Activated CD4-positive, alpha-beta T cell treated with anti-CD3 and anti-CD28 coated beads, Interleukin-2, amount 10 ng/mL, durations not matched to agents 7 days and 5 days (primary cell): ENCODE results near the gene ATG2A. TPM values are rescaled to one million over a fixed set of nuclear protein-coding genes. Genes with fewer than 3 reads are reported as not detected.

Source experiments
- CTCF ChIA-PET: fragments of 350-600 bp; sonication (Branson Sonifier 250); formaldehyde crosslinking; loops from one replicate; lab custom pipeline; 2021; ENCODE audit warnings: antibody characterized with exemption; lab: Charles Lee
- POLR2A ChIA-PET: fragments of 350-600 bp; sonication (Branson Sonifier 250); formaldehyde crosslinking; loops from one replicate; lab custom pipeline; 2021; ENCODE audit warnings: antibody characterized with exemption; lab: Charles Lee
- DNase-seq: peaks from one replicate; pipeline ENCODE4 v3.0.0-alpha.2; 2020
- H3K27ac Mint-ChIP-seq: one replicate; pipeline ENCODE4 v1.8.0; 2021; ENCODE audit warnings: mild to moderate bottlenecking, moderate library complexity, mixed read lengths
- H3K27me3 Mint-ChIP-seq: one replicate; pipeline ENCODE4 v1.8.0; 2021; ENCODE audit warnings: mixed read lengths
- H3K36me3 Mint-ChIP-seq: one replicate; pipeline ENCODE4 v1.8.0; 2021; ENCODE audit warnings: low read depth, mixed read lengths
- H3K4me1 Mint-ChIP-seq: one replicate; pipeline ENCODE4 v1.8.0; 2021; ENCODE audit warnings: mixed read lengths
- H3K4me3 Mint-ChIP-seq: one replicate; pipeline ENCODE4 v1.8.0; 2021; ENCODE audit warnings: mild to moderate bottlenecking, moderate library complexity, mixed read lengths
- H3K9me3 Mint-ChIP-seq: one replicate; pipeline ENCODE4 v1.8.0; 2021; ENCODE audit warnings: mixed read lengths
- total RNA-seq, 2 experiments: library from RNA; stranded (reverse); gene quantifications; one replicate each; pipeline ENCODE4 v1.2.3, GENCODE V29; 2021

ATG2A gene
- total RNA-seq, 2 experiments from 2014 or later: 23.0 to 25.7 TPM

DNA sequence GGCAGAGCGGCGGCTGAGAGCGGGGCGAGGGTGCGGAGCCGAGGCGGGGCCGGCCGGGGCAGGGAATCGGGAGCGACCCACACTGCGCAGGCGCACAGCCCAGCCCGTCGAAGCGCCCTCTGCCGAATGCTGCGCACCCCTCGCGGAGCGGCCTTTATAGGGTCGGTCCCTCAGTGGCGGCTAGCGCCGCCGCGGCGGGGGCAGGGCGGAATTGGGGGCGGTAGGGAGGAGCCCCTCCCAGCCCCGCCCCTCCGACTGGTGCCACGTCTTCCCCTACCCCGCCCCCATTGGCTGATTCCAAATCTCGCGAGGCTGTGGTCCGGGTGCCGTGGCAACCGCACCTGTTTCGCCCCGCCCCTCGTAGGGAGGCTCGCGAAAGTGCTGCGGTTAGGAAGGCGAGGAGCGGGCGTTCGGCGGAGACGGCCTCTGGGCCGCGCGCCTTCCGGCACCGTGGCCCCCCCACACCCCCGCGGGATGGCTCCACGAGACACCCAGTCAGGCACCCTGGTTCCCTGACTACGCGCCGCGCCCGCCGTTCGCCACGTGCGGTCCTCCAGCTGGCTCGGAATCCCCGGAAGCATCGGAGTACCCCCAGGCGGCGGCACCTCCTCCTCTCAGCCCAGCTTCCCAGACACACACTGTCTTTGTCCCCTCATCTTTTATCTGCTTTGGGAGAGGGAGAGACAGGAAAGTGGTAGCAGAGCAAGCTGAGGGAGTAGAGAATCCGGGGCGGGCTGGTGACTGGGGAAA, 38.3 kb downstream of the ATG2A start, which contains the start of gene EHD1:
Gene EHD1, minus strand, starts transcription at position 128 of the 750 bp plus-strand sequence. CDS start 157 bp downstream, outside the sequence.
- CTCF ChIA-PET: interaction anchor here (0.7 to 29.3 kb wide), 3 partner anchors 9 to 693 kb away, joined by 3 to 732 read pairs (median 6); partner anchors contain the start of genes CDC42BPG and STIP1
- POLR2A ChIA-PET: interaction anchor here (1.0 to 1.3 kb wide), 2 partner anchors 9 to 14 kb away, joined by 4 read pairs; no protein-coding TSS in a partner anchor
- peaks cover 60% of the 10 kb centered on the region for H3K4me1 Mint-ChIP-seq

DNA sequence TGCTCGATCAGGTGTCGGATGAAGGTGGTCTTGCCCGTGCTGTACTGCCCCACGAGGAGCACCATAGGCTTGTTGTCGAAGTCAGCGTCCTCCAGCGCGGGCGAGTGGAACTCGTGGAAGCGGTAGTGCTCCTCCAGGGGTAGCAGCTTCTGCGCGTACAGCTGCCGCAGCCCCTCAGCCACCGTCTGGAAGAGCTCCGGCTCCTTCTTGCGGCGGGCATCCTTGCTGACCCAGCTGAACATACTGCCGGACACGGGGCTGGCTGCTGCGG, 38.9 kb downstream of the ATG2A start:
- peak overlapping the region; percentile 93 for H3K4me3 Mint-ChIP-seq
- POLR2A ChIA-PET: interaction anchor here (1.0 to 1.3 kb wide), 2 partner anchors 10 to 14 kb away, joined by 4 read pairs; no protein-coding TSS in a partner anchor
- DNase-seq: no peak
- no peaks in the 10 kb centered on the region for H3K9me3 Mint-ChIP-seq
- CTCF ChIA-PET: interaction anchor here (29.3 kb wide), 1 partner anchor 23 kb away, joined by 732 read pairs; the partner anchor contains the start of gene CDC42BPG
- H3K4me1 Mint-ChIP-seq: peaks cover 63% of the 10 kb centered on the region
- H3K27ac Mint-ChIP-seq: peak overlapping the region; percentile 82
- H3K36me3 Mint-ChIP-seq: peaks cover 42% of the 10 kb centered on the region
- no peaks in the 10 kb centered on the region for H3K27me3 Mint-ChIP-seq

More for the DNA sequence above, 38.3 kb downstream of the ATG2A start, which contains the start of gene EHD1:
- Mint-ChIP-seq H3K27ac (peak within 1 kb of the TSS; percentile 97), H3K4me3 (peak within 1 kb of the TSS; percentile 93), H3K36me3 (peaks cover 39% of the 10 kb centered on the region), H3K9me3 (no peaks in the 10 kb centered on the region), H3K27me3 (no peaks in the 10 kb centered on the region)
- DNase-seq: peak; percentile 100

GRCh38 chr11:64877390-64878222, 39.4 kb downstream of the ATG2A start:
- DNase-seq: no peak
- H3K4me3 Mint-ChIP-seq: peak overlapping the region; percentile 93
- CTCF ChIA-PET: interaction anchor here (1.2 to 29.3 kb wide), 4 partner anchors 8 to 115 kb away, joined by 3 to 732 read pairs (median 7); partner anchors contain the start of gene CDC42BPG
- H3K4me1 Mint-ChIP-seq: peaks cover 67% of the 10 kb centered on the region
- peaks cover 47% of the 10 kb centered on the region for H3K36me3 Mint-ChIP-seq
- H3K9me3 Mint-ChIP-seq: no peaks in the 10 kb centered on the region
- no peaks in the 10 kb centered on the region for H3K27me3 Mint-ChIP-seq
- POLR2A ChIA-PET: interaction anchor here (1.0 to 1.3 kb wide), 2 partner anchors 11 to 13 kb away, joined by 4 read pairs; no protein-coding TSS in a partner anchor
- H3K27ac Mint-ChIP-seq: peak overlapping the region; percentile 82

DNA sequence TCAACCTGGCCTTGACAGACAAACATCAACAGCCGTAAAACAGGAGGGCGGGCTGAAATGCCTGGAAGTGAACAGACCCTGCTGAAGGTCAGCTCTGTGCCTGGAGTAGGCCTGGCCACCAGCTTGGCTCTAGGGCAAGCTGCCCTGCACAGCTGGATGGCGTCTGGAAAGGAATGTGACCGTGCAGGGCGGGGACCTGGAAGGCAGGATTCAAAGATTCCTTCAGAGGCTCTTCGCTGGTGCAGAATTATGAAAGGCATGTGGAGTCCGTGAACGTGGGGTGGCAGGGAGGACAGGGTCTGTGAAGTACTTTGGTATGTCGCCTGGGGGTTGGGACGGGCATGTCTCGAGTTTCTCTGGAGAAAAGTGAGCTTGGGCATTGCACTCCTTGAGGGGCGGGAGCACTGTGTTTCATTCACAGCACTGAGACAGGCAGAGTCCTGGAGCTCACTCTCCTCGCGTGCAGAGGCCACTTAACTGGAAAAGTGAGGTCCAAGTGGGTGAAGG, 40.1 kb downstream of the ATG2A start:
- POLR2A ChIA-PET: interaction anchor here (1.1 kb wide), 1 partner anchor 17 kb away, joined by 3 read pairs; no protein-coding TSS in a partner anchor
- Mint-ChIP-seq H3K4me1 (peaks cover 70% of the 10 kb centered on the region), H3K4me3 (peak overlapping the region; percentile 93), H3K9me3 (no peaks in the 10 kb centered on the region), H3K27me3 (no peaks in the 10 kb centered on the region), H3K27ac (peak overlapping the region; percentile 82), H3K36me3 (peaks cover 51% of the 10 kb centered on the region)
- DNase-seq: no peak
- CTCF ChIA-PET: interaction anchor here (1.2 to 29.3 kb wide), 4 partner anchors 9 to 114 kb away, joined by 3 to 732 read pairs (median 7); partner anchors contain the start of gene CDC42BPG

GRCh38 chr11:64876229-64876750, 40.7 kb downstream of the ATG2A start:
- no peak for DNase-seq
- H3K9me3 Mint-ChIP-seq: no peaks in the 10 kb centered on the region
- H3K27ac Mint-ChIP-seq: peak overlapping the region; percentile 68
- H3K36me3 Mint-ChIP-seq: peaks cover 55% of the 10 kb centered on the region
- ChIA-PET CTCF (interaction anchor here (1.1 to 29.3 kb wide), 5 partner anchors 9 to 215 kb away, joined by 3 to 732 read pairs (median 5); partner anchors contain the start of gene CDC42BPG), POLR2A (interaction anchor here (1.1 kb wide), 1 partner anchor 16 kb away, joined by 3 read pairs; no protein-coding TSS in a partner anchor)
- H3K4me1 Mint-ChIP-seq: peaks cover 72% of the 10 kb centered on the region
- no peaks in the 10 kb centered on the region for H3K27me3 Mint-ChIP-seq
- peak overlapping the region; percentile 93 for H3K4me3 Mint-ChIP-seq

GRCh38 chr11:64875369-64876228, 41.4 kb downstream of the ATG2A start:
- no peak for DNase-seq
- Mint-ChIP-seq H3K27me3 (no peaks in the 10 kb centered on the region), H3K9me3 (no peaks in the 10 kb centered on the region), H3K4me1 (peaks cover 70% of the 10 kb centered on the region), H3K4me3 (peak overlapping the region; percentile 93), H3K27ac (peak overlapping the region; percentile 68), H3K36me3 (peaks cover 56% of the 10 kb centered on the region)
- ChIA-PET CTCF (interaction anchor here (1.1 to 29.3 kb wide), 7 partner anchors 10 to 216 kb away, joined by 3 to 732 read pairs (median 5); partner anchors contain the start of gene CDC42BPG), POLR2A (interaction anchor here (0.5 to 1.1 kb wide), 3 partner anchors 15 to 20 kb away, joined by 3 read pairs; no protein-coding TSS in a partner anchor)

DNA sequence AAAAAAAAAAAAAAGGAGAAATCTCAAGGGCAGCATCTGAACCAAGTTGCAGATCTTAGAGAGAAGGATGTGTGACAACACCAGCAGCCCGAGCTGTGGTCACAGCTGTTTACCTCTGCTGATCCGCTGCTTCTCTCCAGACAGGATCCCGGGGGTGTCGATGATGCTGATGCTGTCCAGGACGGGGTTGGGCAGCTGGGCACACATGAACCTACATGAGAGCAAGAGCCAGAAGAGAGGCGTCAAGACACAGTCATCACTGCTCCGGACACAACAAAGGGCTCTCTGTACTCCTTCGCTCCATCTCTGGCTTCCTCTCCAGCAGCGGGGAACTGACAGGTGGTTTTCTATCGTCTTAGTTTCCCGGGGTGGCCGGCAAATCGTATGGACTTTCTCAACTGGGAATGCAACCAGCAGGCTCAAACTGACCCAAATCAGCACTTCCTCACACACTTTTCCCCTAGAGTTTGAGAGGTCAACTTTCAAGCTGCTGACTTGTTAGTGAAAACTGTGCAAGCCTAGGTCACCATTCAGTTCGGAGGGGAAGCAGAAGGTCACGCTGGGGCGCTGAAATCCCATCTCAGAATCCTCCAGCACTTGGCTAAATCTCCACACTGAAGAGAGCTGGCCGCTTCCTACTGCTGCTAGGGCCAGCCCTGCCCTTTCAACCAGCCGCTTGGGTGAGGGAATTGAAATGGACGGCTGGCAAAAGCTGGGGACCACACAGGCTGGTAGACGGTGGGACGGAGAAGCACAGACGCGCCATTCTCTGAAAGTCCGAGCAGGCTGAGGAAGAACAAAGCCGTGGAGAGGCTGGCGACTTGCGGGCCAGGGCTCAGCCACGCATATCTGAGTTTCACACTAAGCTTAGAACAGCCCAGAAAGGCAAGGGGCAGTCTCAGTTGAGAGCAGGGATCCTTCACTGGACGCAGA, 42.4 kb downstream of the ATG2A start:
- no peak for DNase-seq
- CTCF ChIA-PET: interaction anchor here (1.5 to 29.3 kb wide), 4 partner anchors 12 to 29 kb away, joined by 4 to 732 read pairs (median 10); partner anchors contain the start of gene CDC42BPG
- peaks cover 59% of the 10 kb centered on the region for H3K36me3 Mint-ChIP-seq

GRCh38 chr11:64872790-64873488, 44.1 kb downstream of the ATG2A start:
- peak overlapping the region; percentile 73 for H3K27ac Mint-ChIP-seq
- H3K36me3 Mint-ChIP-seq: peaks cover 72% of the 10 kb centered on the region
- no peak for DNase-seq
- ChIA-PET POLR2A (interaction anchor here (0.7 kb wide), 1 partner anchor 13 kb away, joined by 5 read pairs; no protein-coding TSS in a partner anchor), CTCF (interaction anchor here (0.7 to 29.3 kb wide), 7 partner anchors 12 to 625 kb away, joined by 3 to 732 read pairs (median 4); partner anchors contain the start of gene CDC42BPG)
- H3K9me3 Mint-ChIP-seq: no peaks in the 10 kb centered on the region
- peak overlapping the region; percentile 18 for H3K4me3 Mint-ChIP-seq
- peaks cover 75% of the 10 kb centered on the region for H3K4me1 Mint-ChIP-seq
- no peaks in the 10 kb centered on the region for H3K27me3 Mint-ChIP-seq

More for the DNA sequence above, 42.4 kb downstream of the ATG2A start:
- H3K9me3 Mint-ChIP-seq: no peaks in the 10 kb centered on the region
- peaks cover 69% of the 10 kb centered on the region for H3K4me1 Mint-ChIP-seq
- peak overlapping the region; percentile 93 for H3K4me3 Mint-ChIP-seq
- POLR2A ChIA-PET: interaction anchor here (0.5 kb wide), 1 partner anchor 15 kb away, joined by 3 read pairs; no protein-coding TSS in a partner anchor
- no peaks in the 10 kb centered on the region for H3K27me3 Mint-ChIP-seq
- H3K27ac Mint-ChIP-seq: peak overlapping the region; percentile 76

GRCh38 chr11:64871492-64871891, 45.5 kb downstream of the ATG2A start:
- no peak for DNase-seq

More at GRCh38 chr11:64871492-64871891, 45.5 kb downstream of the ATG2A start:
- H3K9me3 Mint-ChIP-seq: no peaks in the 10 kb centered on the region
- POLR2A ChIA-PET: no interaction called here
- peaks cover 84% of the 10 kb centered on the region for H3K4me1 Mint-ChIP-seq
- H3K27me3 Mint-ChIP-seq: no peaks in the 10 kb centered on the region
- CTCF ChIA-PET: interaction anchor here (3.8 to 29.3 kb wide), 2 partner anchors 17 kb away, joined by 14 to 732 read pairs; partner anchors contain the start of gene CDC42BPG
- H3K36me3 Mint-ChIP-seq: peaks cover 67% of the 10 kb centered on the region
- H3K4me3 Mint-ChIP-seq: peak overlapping the region; percentile 62
- peak overlapping the region; percentile 80 for H3K27ac Mint-ChIP-seq
